ENCODE results near the gene FILIP1L. TPM values are rescaled to one million over a fixed set of nuclear protein-coding genes. Genes with fewer than 3 reads are reported as not detected.

Gene FILIP1L
- total RNA-seq, 1 experiment from 2014 or later: 4.3 TPM

DNA sequence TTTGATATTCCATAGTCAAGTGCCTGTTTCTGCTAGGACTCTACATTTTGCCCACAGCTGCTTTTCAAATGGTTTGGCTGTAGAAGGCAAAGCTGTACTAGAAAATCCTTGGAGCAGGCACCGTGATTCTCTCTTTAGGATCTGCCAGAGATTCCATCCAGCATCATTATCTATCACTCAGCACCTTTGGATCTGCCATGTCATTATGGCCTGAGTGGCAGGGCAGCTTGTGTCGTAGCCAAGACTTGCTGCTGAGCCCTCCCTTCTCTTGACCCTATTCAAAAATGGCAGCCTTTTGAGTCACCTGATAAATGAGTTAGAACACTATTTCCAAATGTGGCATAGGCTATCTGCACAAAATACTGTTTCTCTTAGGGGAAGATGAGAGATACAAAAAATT, 304.7 kb downstream of the FILIP1L start:
- no peaks in the 10 kb centered on the region for H3K36me3 ChIP-seq (ENCODE audit: insufficient read depth, low read length, poor library complexity, severe bottlenecking)
- H3K4me1 ChIP-seq (ENCODE audit: insufficient read depth, low read length, poor library complexity, severe bottlenecking): no peaks in the 10 kb centered on the region
- TF ChIP-seq, protein P1, sequence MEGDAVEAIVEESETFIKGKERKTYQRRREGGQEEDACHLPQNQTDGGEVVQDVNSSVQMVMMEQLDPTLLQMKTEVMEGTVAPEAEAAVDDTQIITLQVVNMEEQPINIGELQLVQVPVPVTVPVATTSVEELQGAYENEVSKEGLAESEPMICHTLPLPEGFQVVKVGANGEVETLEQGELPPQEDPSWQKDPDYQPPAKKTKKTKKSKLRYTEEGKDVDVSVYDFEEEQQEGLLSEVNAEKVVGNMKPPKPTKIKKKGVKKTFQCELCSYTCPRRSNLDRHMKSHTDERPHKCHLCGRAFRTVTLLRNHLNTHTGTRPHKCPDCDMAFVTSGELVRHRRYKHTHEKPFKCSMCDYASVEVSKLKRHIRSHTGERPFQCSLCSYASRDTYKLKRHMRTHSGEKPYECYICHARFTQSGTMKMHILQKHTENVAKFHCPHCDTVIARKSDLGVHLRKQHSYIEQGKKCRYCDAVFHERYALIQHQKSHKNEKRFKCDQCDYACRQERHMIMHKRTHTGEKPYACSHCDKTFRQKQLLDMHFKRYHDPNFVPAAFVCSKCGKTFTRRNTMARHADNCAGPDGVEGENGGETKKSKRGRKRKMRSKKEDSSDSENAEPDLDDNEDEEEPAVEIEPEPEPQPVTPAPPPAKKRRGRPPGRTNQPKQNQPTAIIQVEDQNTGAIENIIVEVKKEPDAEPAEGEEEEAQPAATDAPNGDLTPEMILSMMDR (conservative IDR thresholded peaks at IDR 0.05; ENCODE audit: low read depth, low read length): no peak
- TF ChIP-seq EZH2 (IDR thresholded peaks at IDR 0.05; ENCODE audit: borderline replicate concordance, low read depth, low read length, poor library complexity, severe bottlenecking): no peak
- intact Hi-C loops (cut with micrococcal nuclease; ENCODE audit: unreplicated experiment): loop anchor here (5.0 kb wide), 1 partner anchor 162 kb away; no protein-coding TSS in a partner anchor
- CTCF ChIA-PET: interaction anchor here (1.0 to 1.2 kb wide), 2 partner anchors 8 to 20 kb away, joined by 3 to 4 read pairs; partner anchors contain the start of gene CMSS1
- H3K27ac ChIP-seq (ENCODE audit: low read depth, low read length, poor library complexity, severe bottlenecking): no peak overlapping the region
- no peaks in the 10 kb centered on the region for H3K27me3 ChIP-seq (replicated peaks; ENCODE audit: insufficient read depth, low read depth, low read length, poor library complexity)
- POLR2A ChIA-PET (ENCODE audit: low non-redundant PET): no interaction called here
- DNase-seq (ENCODE audit: low spot score): no peak
- no TSS peak for BruUV-seq (replicated peaks)
- no peak overlapping the region for H3K4me3 ChIP-seq (ENCODE audit: low read depth, low read length, poor library complexity, severe bottlenecking)
- H3K9me3 ChIP-seq (ENCODE audit: low read depth, low read length, poor library complexity, severe bottlenecking): peaks cover 9% of the 10 kb centered on the region

DNA sequence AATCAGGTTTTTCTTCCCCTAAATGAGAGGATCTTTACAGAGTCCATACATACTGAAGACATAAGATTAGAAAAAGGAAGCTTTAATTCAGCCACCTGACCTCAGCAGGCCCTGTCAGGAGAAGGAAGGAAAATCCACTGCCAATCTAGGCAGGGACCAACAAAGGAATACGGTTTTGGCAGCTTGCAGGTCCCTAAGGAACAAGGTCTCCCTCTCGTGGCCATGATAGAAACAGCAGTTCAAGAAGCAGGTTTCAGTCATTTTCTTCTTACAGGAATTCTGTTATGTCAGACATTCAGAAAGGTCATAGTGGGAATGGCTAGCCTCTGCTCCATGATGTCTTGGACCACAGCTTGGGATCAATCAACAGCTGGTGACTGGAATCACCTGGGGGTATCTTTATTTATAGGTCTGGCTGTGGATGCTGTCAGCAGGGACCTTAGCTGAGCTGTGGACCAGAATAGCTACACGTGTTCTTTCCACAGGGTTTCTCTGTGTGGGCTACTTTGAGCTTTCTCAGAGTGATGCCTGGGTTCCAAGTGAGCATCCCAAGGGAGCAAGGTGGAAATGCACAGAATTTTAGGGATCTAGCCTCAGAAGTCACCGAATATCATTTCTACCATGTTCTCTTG, 306.0 kb downstream of the FILIP1L start:
- intact Hi-C loops (cut with micrococcal nuclease; ENCODE audit: unreplicated experiment): loop anchor here (5.0 kb wide), 1 partner anchor 161 kb away; no protein-coding TSS in a partner anchor
- BruUV-seq (replicated peaks): no TSS peak
- H3K9me3 ChIP-seq (ENCODE audit: low read depth, low read length, poor library complexity, severe bottlenecking): peaks cover 9% of the 10 kb centered on the region
- peak; percentile 76 for DNase-seq (ENCODE audit: low spot score)
- H3K4me3 ChIP-seq (ENCODE audit: low read depth, low read length, poor library complexity, severe bottlenecking): no peak overlapping the region
- H3K4me1 ChIP-seq (ENCODE audit: insufficient read depth, low read length, poor library complexity, severe bottlenecking): no peaks in the 10 kb centered on the region
- CTCF ChIA-PET: interaction anchor here (0.6 to 1.2 kb wide), 2 partner anchors 19 to 601 kb away, joined by 3 to 4 read pairs; no protein-coding TSS in a partner anchor
- no peak for TF ChIP-seq EZH2 (IDR thresholded peaks at IDR 0.05; ENCODE audit: borderline replicate concordance, low read depth, low read length, poor library complexity, severe bottlenecking)
- TF ChIP-seq, protein P1 (conservative IDR thresholded peaks at IDR 0.05; ENCODE audit: low read depth, low read length): peak; percentile 87
- POLR2A ChIA-PET (ENCODE audit: low non-redundant PET): no interaction called here
- H3K27me3 ChIP-seq (replicated peaks; ENCODE audit: insufficient read depth, low read depth, low read length, poor library complexity): no peaks in the 10 kb centered on the region
- H3K27ac ChIP-seq (ENCODE audit: low read depth, low read length, poor library complexity, severe bottlenecking): no peak overlapping the region
- H3K36me3 ChIP-seq (ENCODE audit: insufficient read depth, low read length, poor library complexity, severe bottlenecking): no peaks in the 10 kb centered on the region

DNA sequence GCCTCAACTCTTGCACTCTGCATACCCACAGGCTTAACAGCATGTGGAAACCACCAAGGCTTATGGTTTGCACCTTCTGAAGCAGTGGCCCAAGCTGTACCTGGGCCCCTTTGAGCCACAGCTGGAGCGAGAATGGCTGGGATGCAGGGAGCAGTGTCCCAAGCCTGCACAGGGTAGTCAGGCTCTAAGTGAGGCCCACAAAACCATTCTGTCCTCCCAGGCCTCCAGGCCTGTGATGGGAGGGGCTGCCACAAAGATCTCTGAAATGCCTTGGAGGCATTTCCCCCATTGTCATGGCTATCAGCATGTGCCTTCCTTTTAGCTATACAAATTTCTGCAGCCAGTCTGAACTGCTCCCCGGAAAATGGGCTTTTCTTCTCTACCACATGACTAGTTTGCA, 309.1 kb downstream of the FILIP1L start:
- BruUV-seq (replicated peaks): no TSS peak
- intact Hi-C loops (cut with micrococcal nuclease; ENCODE audit: unreplicated experiment): loop anchor here (5.0 kb wide), 1 partner anchor 158 kb away; no protein-coding TSS in a partner anchor
- DNase-seq (ENCODE audit: low spot score): no peak
- peaks cover 9% of the 10 kb centered on the region for H3K9me3 ChIP-seq (ENCODE audit: low read depth, low read length, poor library complexity, severe bottlenecking)
- no peaks in the 10 kb centered on the region for H3K4me1 ChIP-seq (ENCODE audit: insufficient read depth, low read length, poor library complexity, severe bottlenecking)
- POLR2A ChIA-PET (ENCODE audit: low non-redundant PET): no interaction called here
- CTCF ChIA-PET: no interaction called here
- H3K36me3 ChIP-seq (ENCODE audit: insufficient read depth, low read length, poor library complexity, severe bottlenecking): no peaks in the 10 kb centered on the region
- TF ChIP-seq, protein P1 (conservative IDR thresholded peaks at IDR 0.05; ENCODE audit: low read depth, low read length): no peak
- TF ChIP-seq EZH2 (IDR thresholded peaks at IDR 0.05; ENCODE audit: borderline replicate concordance, low read depth, low read length, poor library complexity, severe bottlenecking): no peak
- H3K27me3 ChIP-seq (replicated peaks; ENCODE audit: insufficient read depth, low read depth, low read length, poor library complexity): no peaks in the 10 kb centered on the region
- no peak overlapping the region for H3K4me3 ChIP-seq (ENCODE audit: low read depth, low read length, poor library complexity, severe bottlenecking)
- H3K27ac ChIP-seq (ENCODE audit: low read depth, low read length, poor library complexity, severe bottlenecking): no peak overlapping the region
